Stomach (tissue), 4 donors: ENCODE results near the gene SMOC2.

Source experiments
- POLR2A ChIP-seq, 4 donors: fragments of 450-650 bp; IDR thresholded peaks; one replicate each; pipeline ENCODE4 v1.6.1; 2016; ENCODE audit warnings: antibody characterized with exemption in 4 of 4, control low read depth in 2 of 4, mild to moderate bottlenecking in 1 of 4, moderate library complexity in 1 of 4
- TF ChIP-seq, protein P1 (sequence below), 7 experiments: fragments of 450-650 bp in 4 of 7; fragments of 200-600 bp in 3 of 7; sonication (generic) in 3 of 7; IDR thresholded peaks; one replicate each; pipeline ENCODE4 v1.5.1; 2016 to 2019; ENCODE audit warnings: antibody characterized with exemption in 7 of 7, control low read depth in 2 of 7, mild to moderate bottlenecking in 1 of 7

DNA sequence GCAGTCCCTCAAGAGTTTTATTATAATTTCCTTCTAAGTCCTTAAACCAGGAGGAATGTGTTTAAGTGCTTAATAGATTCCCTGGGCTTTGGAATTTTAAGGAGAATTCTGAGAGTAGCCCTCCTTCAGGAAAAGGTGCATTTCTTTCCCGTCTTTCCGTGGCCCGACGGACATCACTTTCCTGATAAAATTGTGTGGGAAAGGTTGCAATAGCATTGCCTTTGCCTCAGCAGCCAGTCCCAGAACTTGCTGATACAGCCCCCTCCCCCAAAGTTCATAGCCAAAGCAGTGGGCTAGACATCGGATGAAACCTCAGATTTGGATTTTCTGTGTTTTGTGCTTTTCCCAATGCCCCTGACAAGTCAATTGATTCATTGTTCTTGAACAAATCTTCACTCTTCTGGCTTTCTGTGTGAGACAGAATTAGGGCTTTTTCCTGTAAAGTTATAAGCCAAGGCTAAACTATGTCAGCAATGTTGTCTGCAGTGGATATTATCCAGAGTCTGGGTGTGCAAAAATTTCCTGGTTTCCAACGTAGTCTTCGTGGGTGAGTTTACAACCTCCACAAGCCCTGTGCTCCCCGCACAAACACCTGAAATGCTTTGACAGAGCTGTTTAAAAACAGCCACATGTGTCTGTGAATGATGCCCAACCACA, 1.1 kb upstream of the SMOC2 start:
- TF ChIP-seq, protein P1, sequence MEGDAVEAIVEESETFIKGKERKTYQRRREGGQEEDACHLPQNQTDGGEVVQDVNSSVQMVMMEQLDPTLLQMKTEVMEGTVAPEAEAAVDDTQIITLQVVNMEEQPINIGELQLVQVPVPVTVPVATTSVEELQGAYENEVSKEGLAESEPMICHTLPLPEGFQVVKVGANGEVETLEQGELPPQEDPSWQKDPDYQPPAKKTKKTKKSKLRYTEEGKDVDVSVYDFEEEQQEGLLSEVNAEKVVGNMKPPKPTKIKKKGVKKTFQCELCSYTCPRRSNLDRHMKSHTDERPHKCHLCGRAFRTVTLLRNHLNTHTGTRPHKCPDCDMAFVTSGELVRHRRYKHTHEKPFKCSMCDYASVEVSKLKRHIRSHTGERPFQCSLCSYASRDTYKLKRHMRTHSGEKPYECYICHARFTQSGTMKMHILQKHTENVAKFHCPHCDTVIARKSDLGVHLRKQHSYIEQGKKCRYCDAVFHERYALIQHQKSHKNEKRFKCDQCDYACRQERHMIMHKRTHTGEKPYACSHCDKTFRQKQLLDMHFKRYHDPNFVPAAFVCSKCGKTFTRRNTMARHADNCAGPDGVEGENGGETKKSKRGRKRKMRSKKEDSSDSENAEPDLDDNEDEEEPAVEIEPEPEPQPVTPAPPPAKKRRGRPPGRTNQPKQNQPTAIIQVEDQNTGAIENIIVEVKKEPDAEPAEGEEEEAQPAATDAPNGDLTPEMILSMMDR (IDR thresholded peaks at IDR 0.05): no peak
- no peak for TF ChIP-seq POLR2A (IDR thresholded peaks at IDR 0.05)
